ENCODE data around the gene FRS3. TPM values are rescaled to one million over a fixed set of nuclear protein-coding genes. Genes with fewer than 3 reads are reported as not detected.

FRS3 gene
- polyA plus RNA-seq, 4 donors, result 1.1 to 4.2 (median 4.1) TPM

GRCh38 chr6:41759106-41759904 is 20.4 kb downstream of the FRS3 start:
- no peak for FAIRE-seq
- DNase-seq, result no peak
- 64 to 87% (median 75%) methylated on average over 13 of the region's 13 CpGs for WGBS, 3 donors

GRCh38 chr6:41758641-41759035 is 21.1 kb downstream of the FRS3 start:
- no peaks in the 10 kb centered on the region for H3K27me3 ChIP-seq (ENCODE audit: control insufficient read depth in 3 of 3, insufficient read depth in 3 of 3, low read length in 3 of 3)
- no peak overlapping the region for H3K4me3 ChIP-seq (ENCODE audit: low read depth in 1 of 3, low read length in 3 of 3)
- FAIRE-seq (no peak), DNase-seq (no peak)
- 59 to 81% (median 71%) methylated on average over 6 of the region's 6 CpGs for WGBS, 3 donors
- H3K9me3 ChIP-seq (ENCODE audit: control insufficient read depth in 2 of 2, insufficient read depth in 1 of 2, low read depth in 1 of 2, low read length in 1 of 2), result no peaks in the 10 kb centered on the region
- no peaks in the 10 kb centered on the region for H3K36me3 ChIP-seq (ENCODE audit: control insufficient read depth in 3 of 3, insufficient read depth in 2 of 3, low read depth in 1 of 3, low read length in 3 of 3)
- H3K4me1 ChIP-seq (ENCODE audit: control insufficient read depth in 3 of 3, insufficient read depth in 2 of 3, low read depth in 1 of 3, low read length in 2 of 3), result no peaks in the 10 kb centered on the region
- H3K27ac ChIP-seq (ENCODE audit: low read depth in 1 of 3, low read length in 2 of 3), result no peak overlapping the region

More at GRCh38 chr6:41759106-41759904, 20.4 kb downstream of the FRS3 start:
- Histone ChIP-seq H3K36me3 (ENCODE audit: control insufficient read depth in 3 of 3, insufficient read depth in 2 of 3, low read depth in 1 of 3, low read length in 3 of 3) (no peaks in the 10 kb centered on the region), H3K27me3 (ENCODE audit: control insufficient read depth in 3 of 3, insufficient read depth in 3 of 3, low read length in 3 of 3) (no peaks in the 10 kb centered on the region), H3K4me3 (ENCODE audit: low read depth in 1 of 3, low read length in 3 of 3) (no peak overlapping the region), H3K9me3 (ENCODE audit: control insufficient read depth in 2 of 2, insufficient read depth in 1 of 2, low read depth in 1 of 2, low read length in 1 of 2) (no peaks in the 10 kb centered on the region), H3K4me1 (ENCODE audit: control insufficient read depth in 3 of 3, insufficient read depth in 2 of 3, low read depth in 1 of 3, low read length in 2 of 3) (no peaks in the 10 kb centered on the region), H3K27ac (ENCODE audit: low read depth in 1 of 3, low read length in 2 of 3) (no peak overlapping the region)

- Histone ChIP-seq H3K36me3 (ENCODE audit: control insufficient read depth in 3 of 3, insufficient read depth in 2 of 3, low read depth in 1 of 3, low read length in 3 of 3) (no peaks in the 10 kb centered on the region), H3K27me3 (ENCODE audit: control insufficient read depth in 3 of 3, insufficient read depth in 3 of 3, low read length in 3 of 3) (no peaks in the 10 kb centered on the region), H3K4me3 (ENCODE audit: low read depth in 1 of 3, low read length in 3 of 3) (no peak overlapping the region), H3K4me1 (ENCODE audit: control insufficient read depth in 3 of 3, insufficient read depth in 2 of 3, low read depth in 1 of 3, low read length in 2 of 3) (no peaks in the 10 kb centered on the region), H3K9me3 (ENCODE audit: control insufficient read depth in 2 of 2, insufficient read depth in 1 of 2, low read depth in 1 of 2, low read length in 1 of 2) (no peaks in the 10 kb centered on the region), H3K27ac (ENCODE audit: low read depth in 1 of 3, low read length in 2 of 3) (no peak overlapping the region)
- DNase-seq (no peak), FAIRE-seq (no peak)
- WGBS, 3 donors, result 73 to 77% (median 74%) methylated on average over 8 of the region's 8 CpGs
These were observed 21.6 kb downstream of the FRS3 start for GRCh38 chr6:41757931-41758640.

GRCh38 chr6:41757271-41757670 is 22.4 kb downstream of the FRS3 start:
- 87 to 91% (median 88%) methylated on average over 6 of the region's 6 CpGs for WGBS, 3 donors
- no peak for FAIRE-seq
- no peaks in the 10 kb centered on the region for H3K4me1 ChIP-seq (ENCODE audit: control insufficient read depth in 3 of 3, insufficient read depth in 2 of 3, low read depth in 1 of 3, low read length in 2 of 3)

GRCh38 chr6:41756354-41756753 is 23.3 kb downstream of the FRS3 start:
- H3K4me3 ChIP-seq (ENCODE audit: low read depth in 1 of 3, low read length in 3 of 3), result no peak overlapping the region
- no peak overlapping the region for H3K27ac ChIP-seq (ENCODE audit: low read depth in 1 of 3, low read length in 2 of 3)
- no peak for FAIRE-seq
- H3K36me3 ChIP-seq (ENCODE audit: control insufficient read depth in 3 of 3, insufficient read depth in 2 of 3, low read depth in 1 of 3, low read length in 3 of 3), result no peaks in the 10 kb centered on the region
- no peaks in the 10 kb centered on the region for H3K9me3 ChIP-seq (ENCODE audit: control insufficient read depth in 2 of 2, insufficient read depth in 1 of 2, low read depth in 1 of 2, low read length in 1 of 2)
- DNase-seq, result no peak
- no peaks in the 10 kb centered on the region for H3K4me1 ChIP-seq (ENCODE audit: control insufficient read depth in 3 of 3, insufficient read depth in 2 of 3, low read depth in 1 of 3, low read length in 2 of 3)
- H3K27me3 ChIP-seq (ENCODE audit: control insufficient read depth in 3 of 3, insufficient read depth in 3 of 3, low read length in 3 of 3), result no peaks in the 10 kb centered on the region
- WGBS, 3 donors, result 58 to 73% (median 67%) methylated on average over 13 of the region's 13 CpGs

More at GRCh38 chr6:41757271-41757670, 22.4 kb downstream of the FRS3 start:
- H3K9me3 ChIP-seq (ENCODE audit: control insufficient read depth in 2 of 2, insufficient read depth in 1 of 2, low read depth in 1 of 2, low read length in 1 of 2), result no peaks in the 10 kb centered on the region
- H3K27me3 ChIP-seq (ENCODE audit: control insufficient read depth in 3 of 3, insufficient read depth in 3 of 3, low read length in 3 of 3), result no peaks in the 10 kb centered on the region
- H3K27ac ChIP-seq (ENCODE audit: low read depth in 1 of 3, low read length in 2 of 3), result no peak overlapping the region
- no peaks in the 10 kb centered on the region for H3K36me3 ChIP-seq (ENCODE audit: control insufficient read depth in 3 of 3, insufficient read depth in 2 of 3, low read depth in 1 of 3, low read length in 3 of 3)
- DNase-seq, result no peak
- no peak overlapping the region for H3K4me3 ChIP-seq (ENCODE audit: low read depth in 1 of 3, low read length in 3 of 3)

- no peaks in the 10 kb centered on the region for H3K27me3 ChIP-seq (ENCODE audit: control insufficient read depth in 3 of 3, insufficient read depth in 3 of 3, low read length in 3 of 3)
- no peak overlapping the region for H3K4me3 ChIP-seq (ENCODE audit: low read depth in 1 of 3, low read length in 3 of 3)
- no peaks in the 10 kb centered on the region for H3K36me3 ChIP-seq (ENCODE audit: control insufficient read depth in 3 of 3, insufficient read depth in 2 of 3, low read depth in 1 of 3, low read length in 3 of 3)
- 62 to 75% (median 62%) methylated on average over 4 of the region's 4 CpGs for WGBS, 3 donors
- H3K4me1 ChIP-seq (ENCODE audit: control insufficient read depth in 3 of 3, insufficient read depth in 2 of 3, low read depth in 1 of 3, low read length in 2 of 3), result no peaks in the 10 kb centered on the region
- no peak overlapping the region for H3K27ac ChIP-seq (ENCODE audit: low read depth in 1 of 3, low read length in 2 of 3)
- H3K9me3 ChIP-seq (ENCODE audit: control insufficient read depth in 2 of 2, insufficient read depth in 1 of 2, low read depth in 1 of 2, low read length in 1 of 2), result no peaks in the 10 kb centered on the region
- no peak for DNase-seq
- no peak for FAIRE-seq
These were observed 23.8 kb downstream of the FRS3 start for GRCh38 chr6:41755895-41756294.

- Histone ChIP-seq H3K27me3 (ENCODE audit: control insufficient read depth in 3 of 3, insufficient read depth in 3 of 3, low read length in 3 of 3) (no peaks in the 10 kb centered on the region), H3K4me1 (ENCODE audit: control insufficient read depth in 3 of 3, insufficient read depth in 2 of 3, low read depth in 1 of 3, low read length in 2 of 3) (no peaks in the 10 kb centered on the region), H3K4me3 (ENCODE audit: low read depth in 1 of 3, low read length in 3 of 3) (no peak overlapping the region), H3K36me3 (ENCODE audit: control insufficient read depth in 3 of 3, insufficient read depth in 2 of 3, low read depth in 1 of 3, low read length in 3 of 3) (no peaks in the 10 kb centered on the region), H3K27ac (ENCODE audit: low read depth in 1 of 3, low read length in 2 of 3) (no peak overlapping the region), H3K9me3 (ENCODE audit: control insufficient read depth in 2 of 2, insufficient read depth in 1 of 2, low read depth in 1 of 2, low read length in 1 of 2) (no peaks in the 10 kb centered on the region)
- WGBS, 3 donors, result 93 to 97% (median 97%) methylated on average over 3 of the region's 3 CpGs
- FAIRE-seq, result no peak
- no peak for DNase-seq
These were observed 29.3 kb downstream of the FRS3 start for GRCh38 chr6:41750374-41750773.

- Histone ChIP-seq H3K4me1 (ENCODE audit: control insufficient read depth in 3 of 3, insufficient read depth in 2 of 3, low read depth in 1 of 3, low read length in 2 of 3) (no peaks in the 10 kb centered on the region), H3K27me3 (ENCODE audit: control insufficient read depth in 3 of 3, insufficient read depth in 3 of 3, low read length in 3 of 3) (no peaks in the 10 kb centered on the region), H3K36me3 (ENCODE audit: control insufficient read depth in 3 of 3, insufficient read depth in 2 of 3, low read depth in 1 of 3, low read length in 3 of 3) (no peaks in the 10 kb centered on the region), H3K4me3 (ENCODE audit: low read depth in 1 of 3, low read length in 3 of 3) (no peak overlapping the region), H3K27ac (ENCODE audit: low read depth in 1 of 3, low read length in 2 of 3) (no peak overlapping the region), H3K9me3 (ENCODE audit: control insufficient read depth in 2 of 2, insufficient read depth in 1 of 2, low read depth in 1 of 2, low read length in 1 of 2) (no peaks in the 10 kb centered on the region)
- DNase-seq, result no peak
- no peak for FAIRE-seq
- WGBS, 3 donors, result 66 to 96% (median 81%) methylated on average over 3 of the region's 3 CpGs
These were observed 31.2 kb downstream of the FRS3 start for GRCh38 chr6:41748542-41748941.
